Erythroblast (primary cell): ENCODE measurements around the gene CYB5R2.

Experiments
- GATA1 ChIP-seq: IDR thresholded peaks from 2 replicates; pipeline ENCODE4 v1.6.1; 2011; ENCODE audit warnings: low read depth, mild to moderate bottlenecking, control low read depth, low read length, moderate library complexity
- POLR2A ChIP-seq: IDR thresholded peaks from 2 replicates; pipeline ENCODE4 v1.6.1; 2011; ENCODE audit warnings: mild to moderate bottlenecking, low read length

GRCh38 chr11:7692426-7692825 lies 19.1 kb upstream of the CYB5R2 start:
- TF ChIP-seq POLR2A (no peak), GATA1 (no peak)
